Measurements from ENCODE around the gene MIB1. TPM values are rescaled to one million over a fixed set of nuclear protein-coding genes. Genes with fewer than 3 reads are reported as not detected.

MIB1 gene
- total RNA-seq, 1 experiment from 2014 or later, result 48.8 TPM

- Histone ChIP-seq H4K8ac (replicated peaks; ENCODE audit: insufficient read length, low read depth, low read length) (no peak overlapping the region), H3K79me2 (ENCODE audit: insufficient read depth, low read length) (no peaks in the 10 kb centered on the region), H2BK5ac (ENCODE audit: insufficient read length, low read length) (no peak overlapping the region), H3K27ac (ENCODE audit: insufficient read length, low read depth, low read length) (no peak overlapping the region), H2BK15ac (ENCODE audit: low read depth, low read length) (no peak overlapping the region), H3K56ac (ENCODE audit: insufficient read length, low read depth, low read length) (no peak overlapping the region), H3K9me3 (ENCODE audit: control insufficient read depth, low read depth, low read length) (no peaks in the 10 kb centered on the region), H3T11ph (ENCODE audit: low read length) (no peak overlapping the region), H3K4me2 (ENCODE audit: insufficient read depth, insufficient read length, low read length) (no peak overlapping the region), H4K20me1 (ENCODE audit: control insufficient read depth, insufficient read depth, insufficient read length) (no peaks in the 10 kb centered on the region), H3K18ac (ENCODE audit: insufficient read length, low read depth, low read length) (no peak overlapping the region), H3K23me2 (ENCODE audit: insufficient read length, low read depth, low read length, poor library complexity, severe bottlenecking) (no peaks in the 10 kb centered on the region), H4K5ac (ENCODE audit: insufficient read length, low read depth, low read length) (no peak overlapping the region), H2BK120ac (ENCODE audit: low read depth, low read length, poor library complexity, severe bottlenecking) (no peak overlapping the region), H3K4me1 (ENCODE audit: insufficient read depth, low read length) (no peaks in the 10 kb centered on the region), H2AFZ (ENCODE audit: low read length) (no peak overlapping the region), H3K4ac (ENCODE audit: low read depth, low read length) (no peak overlapping the region), H2BK12ac (ENCODE audit: insufficient read length, low read depth, low read length) (no peak overlapping the region), H3K27me3 (ENCODE audit: insufficient read depth, low read length) (no peaks in the 10 kb centered on the region), H2AK5ac (ENCODE audit: insufficient read length, low read length) (no peak overlapping the region), H3K9ac (ENCODE audit: extremely low read depth, insufficient read length, low read length) (no peak overlapping the region), H3K79me1 (ENCODE audit: insufficient read depth, low read depth, low read length, poor library complexity, severe bottlenecking) (no peaks in the 10 kb centered on the region), H2BK20ac (ENCODE audit: low read depth, low read length, poor library complexity, severe bottlenecking) (no peak overlapping the region), H4K91ac (ENCODE audit: insufficient read length, low read depth, low read length) (no peak overlapping the region), H3K14ac (ENCODE audit: insufficient read depth, low read length) (no peak overlapping the region), H3K23ac (ENCODE audit: insufficient read length, low read depth, low read length) (no peak overlapping the region)
- Mint-ChIP-seq H3K9me3 (no peaks in the 10 kb centered on the region), H3K36me3 (ENCODE audit: insufficient read depth in 1 of 3, low read depth in 3 of 3) (peaks cover 8 to 36% (median 30%) of the 10 kb centered on the region in 3 experiments), H3K4me3 (no peak overlapping the region), H3K27ac (no peak overlapping the region), H3K27me3 (ENCODE audit: low read depth) (no peaks in the 10 kb centered on the region), H3K4me1 (peaks cover 2 to 3% of the 10 kb centered on the region in 2 experiments; a peak in 2 of 4 replicates)
- DNase-seq, result no peak
- no CpG with 5 or more reads among the region's 6 CpGs for WGBS (ENCODE audit: extremely low coverage, insufficient read length, low lambda C conversion rate)
- no peak for TF ChIP-seq CTCF (conservative IDR thresholded peaks at IDR 0.05)
Measured at GRCh38 chr18:21853775-21854552, 113.4 kb downstream of the MIB1 start.

Measured in H9 (cell line).